Endothelial cell of umbilical vein (primary cell): ENCODE results near the gene UNC119B. TPM values are rescaled to one million over a fixed set of nuclear protein-coding genes. Genes with fewer than 3 reads are reported as not detected.

ENCODE experiments used
- BruUV-seq: library from RNA; stranded (reverse); fragments of 400-500 nt; replicated peaks from 2 replicates; lab custom pipeline; 2021; lab: Mats Ljungman, UMichigan
- CTCF ChIA-PET: fragments of 300-600, 350-600 bp; sonication (Branson Sonifier 250); formaldehyde crosslinking; loops from one replicate; lab custom pipeline; 2021; ENCODE audit warnings: antibody characterized with exemption, inconsistent platforms; lab: Charles Lee
- POLR2A ChIA-PET: fragments of 300-600, 350-600 bp; sonication (Branson Sonifier 250); formaldehyde crosslinking; loops from one replicate; lab custom pipeline; 2021; ENCODE audit warnings: antibody characterized with exemption, inconsistent platforms; lab: Charles Lee
- DNase-seq: peaks from one replicate; pipeline ENCODE4 v3.0.0-alpha.2; 2011; ENCODE audit warnings: low read depth, low spot score
- FAIRE-seq: peaks from 2 replicates; lab custom pipeline; 2011; peaks lifted over from hg19 to GRCh38; lab: Jason Lieb, UNC
- H2AFZ ChIP-seq: 2 replicates; pipeline ENCODE4 v1.6.0; 2012; ENCODE audit warnings: low read depth, low read length, control low read depth, inconsistent platforms
- H3K27ac ChIP-seq: 2 replicates; pipeline ENCODE4 v1.5.1; 2011; ENCODE audit warnings: low read depth, mild to moderate bottlenecking, control low read depth, low read length, moderate library complexity; ENCODE audit not compliant: insufficient read depth
- H3K27me3 ChIP-seq, 2 experiments: 2 replicates each; pipeline versions ENCODE4 v1.6.0 to v1.6.1; 2011; ENCODE audit warnings: low read length in 2 of 2, mixed read lengths in 1 of 2; ENCODE audit not compliant: control insufficient read depth in 2 of 2, insufficient read depth in 2 of 2
- H3K36me3 ChIP-seq, 2 experiments: 2 replicates in 1 of 2; 3 replicates in 1 of 2; pipeline ENCODE4 v1.5.1; 2011; ENCODE audit warnings: low read length in 2 of 2, mild to moderate bottlenecking in 1 of 2, moderate library complexity in 1 of 2; ENCODE audit not compliant: control insufficient read depth in 2 of 2, insufficient read depth in 2 of 2; ENCODE audit errors: extremely low read depth in 1 of 2
- H3K4me1 ChIP-seq: 3 replicates; pipeline ENCODE4 v1.5.1; 2011; ENCODE audit warnings: mild to moderate bottlenecking, low read length; ENCODE audit not compliant: control insufficient read depth, insufficient read depth; ENCODE audit errors: extremely low read depth
- H3K4me2 ChIP-seq: 2 replicates; pipeline ENCODE4 v1.6.1; 2011; ENCODE audit warnings: low read length, control low read depth, mixed read lengths; ENCODE audit not compliant: insufficient read depth
- H3K4me3 ChIP-seq, 3 experiments: fragments of 200-600 bp in 1 of 3; sonication (generic), shearing (Covaris generic) in 1 of 3; replicated peaks in 1 of 3; 2 replicates each; pipeline ENCODE4 v1.5.1; 2011 to 2016; ENCODE audit warnings: control low read depth in 3 of 3, low read length in 3 of 3, mild to moderate bottlenecking in 2 of 3, inconsistent platforms in 1 of 3, low read depth in 1 of 3, moderate library complexity in 1 of 3; ENCODE audit not compliant: insufficient read depth in 1 of 3
- H3K79me2 ChIP-seq: 2 replicates; pipeline ENCODE4 v1.6.0; 2012; ENCODE audit warnings: low read length, inconsistent platforms; ENCODE audit not compliant: control insufficient read depth, insufficient read depth
- H3K9ac ChIP-seq: replicated peaks from 2 replicates; pipeline ENCODE3; 2011; ENCODE audit warnings: low read length, control low read depth; ENCODE audit not compliant: insufficient read depth; ENCODE audit errors: extremely low read depth
- H3K9me1 ChIP-seq: replicated peaks from 3 replicates; pipeline ENCODE4 v1.6.0; 2011; ENCODE audit warnings: mild to moderate bottlenecking, low read length; ENCODE audit not compliant: control insufficient read depth, insufficient read depth; ENCODE audit errors: extremely low read depth
- H3K9me3 ChIP-seq: replicated peaks from 2 replicates; pipeline ENCODE4 v1.5.1; 2012; ENCODE audit warnings: low read length, inconsistent platforms; ENCODE audit not compliant: control insufficient read depth, insufficient read depth
- H4K20me1 ChIP-seq: replicated peaks from 2 replicates; pipeline ENCODE3; 2011; ENCODE audit warnings: mild to moderate bottlenecking, low read length; ENCODE audit not compliant: control insufficient read depth, insufficient read depth; ENCODE audit errors: extremely low read depth
- CTCF ChIP-seq, 2 donors: IDR thresholded peaks; 1 replicate in 1 of 2; 2 replicates in 1 of 2; pipeline ENCODE4 v1.5.1; 2011; ENCODE audit warnings: low read length in 2 of 2, mild to moderate bottlenecking in 2 of 2, moderate library complexity in 2 of 2, control low read depth in 1 of 2, inconsistent platforms in 1 of 2, low read depth in 1 of 2; ENCODE audit not compliant: insufficient read depth in 1 of 2; ENCODE audit errors: extremely low read depth in 1 of 2
- EZH2 ChIP-seq: IDR thresholded peaks from 2 replicates; pipeline ENCODE4 v1.6.1; 2012; ENCODE audit warnings: borderline replicate concordance, low read depth, mild to moderate bottlenecking, moderate library complexity, low read length, inconsistent platforms; ENCODE audit not compliant: severe bottlenecking
- FOS ChIP-seq: IDR thresholded peaks from 2 replicates; pipeline ENCODE4 v1.6.1; 2011; ENCODE audit warnings: mild to moderate bottlenecking, low read length, moderate library complexity, borderline replicate concordance; ENCODE audit not compliant: insufficient read depth
- GATA2 ChIP-seq: IDR thresholded peaks from 2 replicates; pipeline ENCODE4 v1.7.0; 2011; ENCODE audit warnings: low read depth, mild to moderate bottlenecking, moderate library complexity, mixed read lengths, low read length; ENCODE audit not compliant: insufficient read length, insufficient read depth
- JUN ChIP-seq: IDR thresholded peaks from 2 replicates; pipeline ENCODE4 v1.6.1; 2011; ENCODE audit warnings: borderline replicate concordance, low read depth; ENCODE audit not compliant: insufficient read length, insufficient read depth
- MAX ChIP-seq: IDR thresholded peaks from 2 replicates; pipeline ENCODE4 v1.6.1; 2011; ENCODE audit not compliant: insufficient read depth, insufficient read length
- MYC ChIP-seq: IDR thresholded peaks from one replicate; pipeline ENCODE4 v1.6.1; 2011; ENCODE audit warnings: mild to moderate bottlenecking, low read depth, low read length
- POLR2A ChIP-seq: IDR thresholded peaks from 2 replicates; pipeline ENCODE4 v1.6.1; 2012; ENCODE audit warnings: low read depth, mild to moderate bottlenecking, control low read depth, low read length
- POLR2AphosphoS5 ChIP-seq: IDR thresholded peaks from 2 replicates; pipeline ENCODE4 v1.6.1; 2012; ENCODE audit warnings: low read depth, mild to moderate bottlenecking, control low read depth, low read length, moderate library complexity; ENCODE audit not compliant: insufficient read depth
- dilution Hi-C: fragments of 300-500 bp; cut with MboI; formaldehyde crosslinking; loops from one replicate; pipeline ENCODE4 v1.15.0; 2019; ENCODE audit warnings: low sequenced_read_pairs; ENCODE audit not compliant: extremely low pct_ligation_motif_present
- intact Hi-C: fragments of 100-400 bp; cut with micrococcal nuclease; formaldehyde crosslinking; loops from one replicate; pipeline ENCODE4 v1.10.0; 2022
- polyA plus RNA-seq, 4 experiments: library from polyadenylated mRNA; depleted of rRNA in 3 of 4; stranded (reverse) in 3 of 4; unstranded in 1 of 4; fragments of >200 nt; gene quantifications; 2 replicates each; pipeline versions ENCODE4 v1.2.1 to v1.2.3, GENCODE V29; 2011 to 2012; ENCODE audit warnings: missing spikeins in 1 of 4
- total RNA-seq: library from RNA; stranded (reverse); gene quantifications from 2 replicates; pipeline ENCODE4 v1.2.3, GENCODE V29; 2021

The UNC119B gene
- total and polyA plus RNA-seq, 2 donors (not counting 3 experiments of a cell fraction or from before 2014, with no cell fraction given), result 23.1 to 33.7 TPM

GRCh38 chr12:120733574-120733973, 23.3 kb downstream of the UNC119B start:
- Histone ChIP-seq H3K36me3 (no peaks in the 10 kb centered on the region), H3K4me3 (no peak overlapping the region), H2AFZ (no peak overlapping the region), H3K9ac (no peak overlapping the region), H3K9me1 (no peaks in the 10 kb centered on the region), H3K27ac (no peak overlapping the region), H3K79me2 (no peaks in the 10 kb centered on the region), H3K4me1 (no peaks in the 10 kb centered on the region), H3K27me3 (no peaks in the 10 kb centered on the region), H3K4me2 (no peak overlapping the region), H4K20me1 (no peaks in the 10 kb centered on the region), H3K9me3 (no peaks in the 10 kb centered on the region)
- DNase-seq (no peak), FAIRE-seq (no peak)
- ChIA-PET CTCF (no interaction called here), POLR2A (no interaction called here)
- dilution Hi-C loops (no loop called here), intact Hi-C loops (no loop called here)
- no TSS peak for BruUV-seq
- TF ChIP-seq FOS (no peak), CTCF (IDR thresholded peaks at IDR 0.05; ENCODE audit: extremely low read depth in 1 of 2, insufficient read depth in 1 of 2, low read depth in 1 of 2, low read length in 2 of 2) (no peak), MAX (no peak), POLR2A (no peak), GATA2 (no peak), POLR2AphosphoS5 (no peak), JUN (no peak), EZH2 (no peak), MYC (no peak)
